H9 (cell line): ENCODE data around the gene IGF2BP3. TPM values are rescaled to one million over a fixed set of nuclear protein-coding genes. Genes with fewer than 3 reads are reported as not detected.

Experiments
- DNase-seq: peaks from one replicate; pipeline ENCODE4 v3.0.0-alpha.2; 2017
- H2AFZ ChIP-seq: one replicate; pipeline ENCODE4 v1.6.1; 2013; ENCODE audit warnings: mild to moderate bottlenecking, low read length, control low read depth, moderate library complexity
- H2AK5ac ChIP-seq: 2 replicates; pipeline ENCODE4 v1.6.1; 2013; ENCODE audit warnings: low read length, control low read depth, mixed read lengths; ENCODE audit not compliant: insufficient read length
- H2BK120ac ChIP-seq: one replicate; pipeline ENCODE4 v1.6.1; 2013; ENCODE audit warnings: low read depth, mild to moderate bottlenecking, low read length, control low read depth, inconsistent platforms; ENCODE audit not compliant: poor library complexity, severe bottlenecking
- H2BK12ac ChIP-seq: 2 replicates; pipeline ENCODE4 v1.6.1; 2013; ENCODE audit warnings: low read length, control low read depth, mixed read lengths, low read depth; ENCODE audit not compliant: insufficient read length
- H2BK15ac ChIP-seq: 2 replicates; pipeline ENCODE4 v1.6.1; 2013; ENCODE audit warnings: low read depth, low read length, control low read depth
- H2BK20ac ChIP-seq: one replicate; pipeline ENCODE4 v1.6.1; 2013; ENCODE audit warnings: low read depth, mild to moderate bottlenecking, low read length, control low read depth, inconsistent platforms; ENCODE audit not compliant: poor library complexity, severe bottlenecking
- H2BK5ac ChIP-seq: 2 replicates; pipeline ENCODE4 v1.6.1; 2013; ENCODE audit warnings: low read length, control low read depth, mixed read lengths; ENCODE audit not compliant: insufficient read length
- H3K14ac ChIP-seq: 2 replicates; pipeline ENCODE4 v1.6.1; 2013; ENCODE audit warnings: low read length, control low read depth; ENCODE audit not compliant: insufficient read depth
- H3K18ac ChIP-seq: 2 replicates; pipeline ENCODE4 v1.6.1; 2013; ENCODE audit warnings: low read depth, mild to moderate bottlenecking, mixed read lengths, low read length, control low read depth; ENCODE audit not compliant: insufficient read length
- H3K23ac ChIP-seq: 2 replicates; pipeline ENCODE4 v1.6.1; 2013; ENCODE audit warnings: low read length, control low read depth, mixed read lengths, low read depth; ENCODE audit not compliant: insufficient read length
- H3K23me2 ChIP-seq: 2 replicates; pipeline ENCODE4 v1.6.1; 2013; ENCODE audit warnings: low read depth, mild to moderate bottlenecking, mixed read lengths, low read length, control low read depth; ENCODE audit not compliant: insufficient read length, poor library complexity, severe bottlenecking
- H3K27ac ChIP-seq: 2 replicates; pipeline ENCODE4 v1.5.1; 2013; ENCODE audit warnings: low read length, control low read depth, mixed read lengths, low read depth; ENCODE audit not compliant: insufficient read length
- H3K27me3 ChIP-seq: 2 replicates; pipeline ENCODE4 v1.6.1; 2013; ENCODE audit warnings: low read length, control low read depth, inconsistent platforms; ENCODE audit not compliant: insufficient read depth
- H3K4ac ChIP-seq: 2 replicates; pipeline ENCODE4 v1.6.1; 2013; ENCODE audit warnings: low read depth, mild to moderate bottlenecking, control low read depth, inconsistent platforms, low read length, moderate library complexity
- H3K4me1 ChIP-seq: 2 replicates; pipeline ENCODE4 v1.6.1; 2013; ENCODE audit warnings: low read length, control low read depth, inconsistent platforms; ENCODE audit not compliant: insufficient read depth
- H3K4me2 ChIP-seq: 2 replicates; pipeline ENCODE4 v1.6.1; 2013; ENCODE audit warnings: low read length, control low read depth, mixed read lengths; ENCODE audit not compliant: insufficient read length, insufficient read depth
- H3K56ac ChIP-seq: 2 replicates; pipeline ENCODE4 v1.6.1; 2013; ENCODE audit warnings: low read depth, mild to moderate bottlenecking, mixed read lengths, low read length, control low read depth; ENCODE audit not compliant: insufficient read length
- H3K79me1 ChIP-seq: 2 replicates; pipeline ENCODE4 v1.6.1; 2013; ENCODE audit warnings: low read depth, mild to moderate bottlenecking, moderate library complexity, low read length, control low read depth, inconsistent platforms; ENCODE audit not compliant: insufficient read depth, poor library complexity, severe bottlenecking
- H3K79me2 ChIP-seq: 2 replicates; pipeline ENCODE4 v1.6.1; 2013; ENCODE audit warnings: low read length, control low read depth, inconsistent platforms; ENCODE audit not compliant: insufficient read depth
- H3K9ac ChIP-seq: 2 replicates; pipeline ENCODE4 v1.6.1; 2013; ENCODE audit warnings: low read length, control low read depth, mixed read lengths; ENCODE audit not compliant: insufficient read length; ENCODE audit errors: extremely low read depth
- H3K9me3 ChIP-seq: one replicate; pipeline ENCODE4 v1.6.1; 2013; ENCODE audit warnings: low read depth, low read length, inconsistent platforms; ENCODE audit not compliant: control insufficient read depth
- H3T11ph ChIP-seq: one replicate; pipeline ENCODE4 v1.6.1; 2013; ENCODE audit warnings: mild to moderate bottlenecking, low read length, control low read depth, inconsistent platforms
- H4K20me1 ChIP-seq: one replicate; pipeline ENCODE4 v1.6.1; 2013; ENCODE audit not compliant: control insufficient read depth, insufficient read length, insufficient read depth
- H4K5ac ChIP-seq: 2 replicates; pipeline ENCODE4 v1.6.1; 2013; ENCODE audit warnings: low read depth, mild to moderate bottlenecking, mixed read lengths, low read length, control low read depth; ENCODE audit not compliant: insufficient read length
- H4K8ac ChIP-seq: replicated peaks from 2 replicates; pipeline ENCODE4 v1.6.1; 2013; ENCODE audit warnings: low read length, control low read depth, mixed read lengths, low read depth; ENCODE audit not compliant: insufficient read length
- H4K91ac ChIP-seq: 2 replicates; pipeline ENCODE4 v1.6.1; 2013; ENCODE audit warnings: low read depth, mild to moderate bottlenecking, moderate library complexity, mixed read lengths, low read length, control low read depth; ENCODE audit not compliant: insufficient read length
- H3K27ac Mint-ChIP-seq, 3 experiments: 2 replicates in 2 of 3; 3 replicates in 1 of 3; pipeline ENCODE4 v1.8.0; 2020 to 2021; ENCODE audit warnings: mixed read lengths in 3 of 3, mild to moderate bottlenecking in 1 of 3, moderate library complexity in 1 of 3
- H3K27me3 Mint-ChIP-seq: 2 replicates; pipeline ENCODE4 v1.8.0; 2021; ENCODE audit warnings: low read depth, mild to moderate bottlenecking, moderate library complexity, mixed read lengths
- H3K36me3 Mint-ChIP-seq, 3 experiments: 2 replicates in 2 of 3; 3 replicates in 1 of 3; pipeline ENCODE4 v1.8.0; 2020 to 2021; ENCODE audit warnings: low read depth in 3 of 3, mixed read lengths in 3 of 3; ENCODE audit not compliant: insufficient read depth in 1 of 3
- H3K4me1 Mint-ChIP-seq, 2 experiments: 2 replicates each; pipeline ENCODE4 v1.8.0; 2020; ENCODE audit warnings: mixed read lengths in 2 of 2
- H3K4me3 Mint-ChIP-seq, 2 experiments: 2 replicates in 1 of 2; 3 replicates in 1 of 2; pipeline ENCODE4 v1.8.0; 2020 to 2021; ENCODE audit warnings: mild to moderate bottlenecking in 2 of 2, mixed read lengths in 2 of 2, moderate library complexity in 1 of 2
- H3K9me3 Mint-ChIP-seq, 2 experiments: 2 replicates in 1 of 2; 3 replicates in 1 of 2; pipeline ENCODE4 v1.8.0; 2020; ENCODE audit warnings: mild to moderate bottlenecking in 2 of 2, mixed read lengths in 2 of 2, moderate library complexity in 1 of 2
- CTCF ChIP-seq: fragments of 200-600 bp; sonication (generic); conservative IDR thresholded peaks from 3 replicates; pipeline ENCODE4 v1.8.0; 2021; ENCODE audit warnings: antibody characterized with exemption, mild to moderate bottlenecking
- WGBS: extraction: QIAGEN DNeasy Blood & Tissue Kit; methylation state at CpG from one replicate; pipeline ENCODE4 v1.1.7; 2013; ENCODE audit warnings: missing lambda C conversion rate, low lambda C conversion rate, mixed read lengths; ENCODE audit not compliant: insufficient read length; ENCODE audit errors: extremely low coverage; 5-methylcytosine and 5-hydroxymethylcytosine counted together
- long read RNA-seq: library from polyadenylated mRNA; unstranded; transcript quantifications from one replicate; pipeline ENCODE4 v2.0.0, GENCODE V29; 2020
- total RNA-seq: library from RNA; stranded (reverse); gene quantifications from 2 replicates; pipeline ENCODE4 v1.2.1, GENCODE V29; 2021

The IGF2BP3 gene
- total RNA-seq, result 180 and 197 TPM in 2 replicates
- long read RNA-seq, full-length matches to known transcripts, result 424 of 680 reads
- long read RNA-seq, partial matches to known transcripts, result 155 of 680 reads
- long read RNA-seq, other reads (novel, unspliced or antisense), result 101 of 680 reads

GRCh38 chr7:23470330-23471105, at the start of gene IGF2BP3:
Gene IGF2BP3 (minus strand): TSS chr7:23470491. CDS start chr7:23470110, 381 bp downstream.
- Histone ChIP-seq H2BK15ac (no peak within 1 kb of the TSS), H3T11ph (no peak within 1 kb of the TSS), H2AFZ (no peak within 1 kb of the TSS), H4K5ac (no peak within 1 kb of the TSS), H2BK12ac (no peak within 1 kb of the TSS), H3K9me3 (no peaks in the 10 kb centered on the region), H3K14ac (peak within 1 kb of the TSS; percentile 83), H4K91ac (no peak within 1 kb of the TSS), H3K23me2 (peaks cover 31% of the 10 kb centered on the region), H2BK20ac (no peak within 1 kb of the TSS), H3K9ac (peak within 1 kb of the TSS; percentile 94), H3K79me1 (no peaks in the 10 kb centered on the region), H3K4me1 (no peaks in the 10 kb centered on the region), H3K23ac (no peak within 1 kb of the TSS), H3K4ac (no peak within 1 kb of the TSS; the same call in 1 of the 2 replicates), H2BK5ac (no peak within 1 kb of the TSS), H3K79me2 (peaks cover 33% of the 10 kb centered on the region; the same call in 1 of the 2 replicates), H4K8ac (no peak within 1 kb of the TSS), H3K27ac (peak within 1 kb of the TSS; percentile 92), H3K27me3 (no peaks in the 10 kb centered on the region), H3K56ac (no peak within 1 kb of the TSS), H3K4me2 (peak within 1 kb of the TSS; percentile 96), H2BK120ac (no peak within 1 kb of the TSS), H3K18ac (peak within 1 kb of the TSS; percentile 54), H4K20me1 (no peaks in the 10 kb centered on the region), H2AK5ac (no peak within 1 kb of the TSS)
- peak; percentile 95 for DNase-seq
- peaks cover 15 to 17% (median 16%) of the 10 kb centered on the region in 3 experiments for H3K36me3 Mint-ChIP-seq
- no peaks in the 10 kb centered on the region; the same call in 1 of the 2 replicates for H3K27me3 Mint-ChIP-seq
- H3K4me1 Mint-ChIP-seq, result peaks cover 19 to 21% of the 10 kb centered on the region in 2 experiments
- peak within 1 kb of the TSS; percentile 99 to 100 (median 99) for H3K27ac Mint-ChIP-seq
- WGBS, result no CpG with 5 or more reads among the region's 34 CpGs
- peak within 1 kb of the TSS; percentile 91 to 99 for H3K4me3 Mint-ChIP-seq
- H3K9me3 Mint-ChIP-seq, result peaks cover 3 to 6% of the 10 kb centered on the region in 2 experiments
- no peak; the same call in 2 of the 3 replicates for TF ChIP-seq CTCF
